Muscle of arm (tissue), 12 donors: ENCODE data around the gene GCNT2. TPM values are rescaled to one million over a fixed set of nuclear protein-coding genes. Genes with fewer than 3 reads are reported as not detected.
"Not testable (repeated sequence)": the region's sequence is repeated elsewhere in the genome, so short reads cannot be mapped to it uniquely, and the experiment has no call there.

ENCODE experiments used
- DNase-seq: peaks from one replicate; pipeline ENCODE4 v3.0.0-alpha.2; 2013
- polyA plus RNA-seq, 12 donors: library from polyadenylated mRNA; unstranded; fragments of 120-200 nt; gene quantifications; one replicate each; pipeline ENCODE4 v1.2.1, GENCODE V29; 2013; ENCODE audit not compliant: insufficient read length in 12 of 12

The GCNT2 gene
- polyA plus RNA-seq, 12 donors, result 2.4 to 10.2 (median 3.6) TPM; not detected in 1

GRCh38 chr6:10659699-10660348 is 138.7 kb downstream of the GCNT2 start:
- no peak for DNase-seq

- not testable (repeated sequence) for DNase-seq
These were observed 139.5 kb downstream of the GCNT2 start for GRCh38 chr6:10660431-10661191.

GRCh38 chr6:10662207-10662606 is 141.1 kb downstream of the GCNT2 start:
- no peak for DNase-seq

- DNase-seq, result no peak
These were observed 141.6 kb downstream of the GCNT2 start for GRCh38 chr6:10662742-10663141.

GRCh38 chr6:10665595-10665994 is 144.4 kb downstream of the GCNT2 start:
- not testable (repeated sequence) for DNase-seq

- no peak for DNase-seq
These were observed 147.2 kb downstream of the GCNT2 start for GRCh38 chr6:10668126-10668917.

GRCh38 chr6:10676403-10676802 is 155.3 kb downstream of the GCNT2 start:
- no peak for DNase-seq

GRCh38 chr6:10678456-10678855 is 157.3 kb downstream of the GCNT2 start:
- no peak for DNase-seq

Other genes starting within 250 kb of the GCNT2 start
- 10 to 100 TPM in 2 of 12 donors, 1 to 10 TPM in 1, under 1 TPM in 7, not detected in 2; 0.27 to 71.3 (median 0.51) TPM for gene TFAP2A, start 106.3 kb upstream of the GCNT2 start, polyA plus RNA-seq
- gene C6orf52, start 173.3 kb downstream of the GCNT2 start, polyA plus RNA-seq, result 1 to 10 TPM in 10 of 12 donors, not detected in 2; 1.0 to 4.4 (median 1.7) TPM
- 10 to 100 TPM in 11 of 12 donors, not detected in 1; 13.8 to 23.6 (median 18.3) TPM for gene PAK1IP1, start 173.6 kb downstream of the GCNT2 start, polyA plus RNA-seq
- gene TMEM14C, start 201.7 kb downstream of the GCNT2 start, polyA plus RNA-seq, result 100 to 1,000 TPM in 8 of 12 donors, 10 to 100 TPM in 3, not detected in 1; 67.8 to 131 (median 110) TPM
- gene TMEM14B, start 226.5 kb downstream of the GCNT2 start, polyA plus RNA-seq, result 100 to 1,000 TPM in 1 of 12 donors, 10 to 100 TPM in 10, not detected in 1; 59.4 to 112 (median 76.1) TPM